Mesenchymal stem cell (in vitro differentiated cells and primary cell): Measurements from ENCODE around the gene SLC30A3. TPM values are rescaled to one million over a fixed set of nuclear protein-coding genes. Genes with fewer than 3 reads are reported as not detected.

Experiments used
- DNase-seq: peaks from one replicate; pipeline ENCODE4 v3.0.0-alpha.2; 2013
- H2AFZ ChIP-seq: one replicate; pipeline ENCODE4 v1.6.1; 2013; ENCODE audit warnings: low read depth, mild to moderate bottlenecking, control low read depth, inconsistent platforms, low read length, moderate library complexity
- H2AK5ac ChIP-seq: 2 replicates; pipeline ENCODE4 v1.6.1; 2013; ENCODE audit warnings: low read length, moderate library complexity, mild to moderate bottlenecking, inconsistent platforms; ENCODE audit not compliant: severe bottlenecking
- H2BK120ac ChIP-seq: one replicate; pipeline ENCODE4 v1.6.1; 2013; ENCODE audit warnings: low read depth, mild to moderate bottlenecking, inconsistent platforms, low read length, moderate library complexity
- H2BK12ac ChIP-seq, 2 experiments: one replicate each; pipeline ENCODE4 v1.6.1; 2013; ENCODE audit warnings: inconsistent platforms in 2 of 2, low read length in 2 of 2, mild to moderate bottlenecking in 2 of 2, moderate library complexity in 2 of 2, control low read depth in 1 of 2
- H2BK15ac ChIP-seq: one replicate; pipeline ENCODE4 v1.6.1; 2013; ENCODE audit warnings: mild to moderate bottlenecking, low read depth, inconsistent platforms; ENCODE audit not compliant: poor library complexity, severe bottlenecking
- H2BK5ac ChIP-seq: 2 replicates; pipeline ENCODE4 v1.6.1; 2013; ENCODE audit warnings: low read depth, mild to moderate bottlenecking, low read length, control low read depth, inconsistent platforms; ENCODE audit not compliant: poor library complexity, severe bottlenecking
- H3K14ac ChIP-seq, 2 experiments: one replicate each; pipeline ENCODE4 v1.6.1; 2013; ENCODE audit warnings: inconsistent platforms in 2 of 2, low read length in 2 of 2, control low read depth in 1 of 2, mild to moderate bottlenecking in 1 of 2, moderate library complexity in 1 of 2
- H3K18ac ChIP-seq, 2 experiments: one replicate each; pipeline ENCODE4 v1.6.1; 2013; ENCODE audit warnings: inconsistent platforms in 2 of 2, low read length in 2 of 2, control low read depth in 1 of 2, low read depth in 1 of 2, mild to moderate bottlenecking in 1 of 2
- H3K23ac ChIP-seq, 2 experiments: one replicate each; pipeline ENCODE4 v1.6.1; 2013; ENCODE audit warnings: inconsistent platforms in 2 of 2, low read length in 2 of 2, mild to moderate bottlenecking in 2 of 2, moderate library complexity in 2 of 2, control low read depth in 1 of 2
- H3K27ac ChIP-seq: 2 replicates; pipeline ENCODE4 v1.5.1; 2013; ENCODE audit warnings: mild to moderate bottlenecking, moderate library complexity, low read length, control low read depth, inconsistent platforms; ENCODE audit not compliant: poor library complexity, severe bottlenecking
- H3K27me3 ChIP-seq, 2 experiments: 2 replicates each; pipeline versions ENCODE4 v1.6.1 to v1.7.0; 2013; ENCODE audit warnings: low read length in 2 of 2, mild to moderate bottlenecking in 2 of 2, moderate library complexity in 2 of 2, control low read depth in 1 of 2, inconsistent platforms in 1 of 2; ENCODE audit not compliant: control insufficient read depth in 1 of 2, insufficient read depth in 1 of 2
- H3K36me3 ChIP-seq, 2 experiments: 2 replicates each; pipeline versions ENCODE4 v1.6.1 to v1.7.0; 2013; ENCODE audit warnings: low read length in 2 of 2, control low read depth in 1 of 2, inconsistent platforms in 1 of 2, low read depth in 1 of 2, mild to moderate bottlenecking in 1 of 2; ENCODE audit not compliant: insufficient read depth in 2 of 2, control insufficient read depth in 1 of 2
- H3K4ac ChIP-seq, 2 experiments: one replicate each; pipeline ENCODE4 v1.6.1; 2013; ENCODE audit warnings: inconsistent platforms in 2 of 2, low read length in 2 of 2, mild to moderate bottlenecking in 2 of 2, moderate library complexity in 2 of 2, control low read depth in 1 of 2, low read depth in 1 of 2
- H3K4me1 ChIP-seq: 2 replicates; pipeline ENCODE4 v1.6.1; 2013; ENCODE audit warnings: low read depth, low read length, control low read depth; ENCODE audit not compliant: control insufficient read depth, insufficient read depth
- H3K4me2 ChIP-seq: 2 replicates; pipeline ENCODE4 v1.6.1; 2013; ENCODE audit warnings: low read length, mild to moderate bottlenecking, inconsistent platforms; ENCODE audit not compliant: poor library complexity, severe bottlenecking
- H3K4me3 ChIP-seq, 2 experiments: 2 replicates each; pipeline versions ENCODE4 v1.5.1 to v1.7.0; 2013; ENCODE audit warnings: low read length in 2 of 2, mild to moderate bottlenecking in 2 of 2, control low read depth in 1 of 2, low read depth in 1 of 2; ENCODE audit not compliant: insufficient read depth in 1 of 2
- H3K79me1 ChIP-seq: replicated peaks from 2 replicates; pipeline ENCODE4 v1.6.1; 2013; ENCODE audit warnings: mild to moderate bottlenecking, control low read depth, low read length, inconsistent platforms; ENCODE audit not compliant: poor library complexity, severe bottlenecking
- H3K9ac ChIP-seq: 2 replicates; pipeline ENCODE4 v1.7.0; 2013; ENCODE audit warnings: mild to moderate bottlenecking, low read length, moderate library complexity
- H3K9me3 ChIP-seq: 2 replicates; pipeline ENCODE4 v1.7.0; 2013; ENCODE audit warnings: mild to moderate bottlenecking, low read length; ENCODE audit not compliant: control insufficient read depth
- H4K8ac ChIP-seq: one replicate; pipeline ENCODE4 v1.6.1; 2013; ENCODE audit warnings: inconsistent platforms, mild to moderate bottlenecking, low read length, moderate library complexity
- H4K91ac ChIP-seq: one replicate; pipeline ENCODE4 v1.6.1; 2013; ENCODE audit warnings: mild to moderate bottlenecking, low read length, inconsistent platforms
- WGBS: methylation state at CpG from one replicate; pipeline ENCODE4 v1.1.7; 2013; ENCODE audit warnings: mixed read lengths; 5-methylcytosine and 5-hydroxymethylcytosine counted together
- polyA plus RNA-seq, 2 experiments: library from polyadenylated mRNA; stranded (reverse); fragments of 200-250 nt; gene quantifications; one replicate each; pipeline ENCODE4 v1.2.3, GENCODE V29; 2013

Gene SLC30A3, protein sequence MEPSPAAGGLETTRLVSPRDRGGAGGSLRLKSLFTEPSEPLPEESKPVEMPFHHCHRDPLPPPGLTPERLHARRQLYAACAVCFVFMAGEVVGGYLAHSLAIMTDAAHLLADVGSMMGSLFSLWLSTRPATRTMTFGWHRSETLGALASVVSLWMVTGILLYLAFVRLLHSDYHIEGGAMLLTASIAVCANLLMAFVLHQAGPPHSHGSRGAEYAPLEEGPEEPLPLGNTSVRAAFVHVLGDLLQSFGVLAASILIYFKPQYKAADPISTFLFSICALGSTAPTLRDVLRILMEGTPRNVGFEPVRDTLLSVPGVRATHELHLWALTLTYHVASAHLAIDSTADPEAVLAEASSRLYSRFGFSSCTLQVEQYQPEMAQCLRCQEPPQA
- 0.03 TPM for polyA plus RNA-seq (2013, experiment 1 of 2)
- 0.05 TPM for polyA plus RNA-seq (2013, experiment 2 of 2)

DNA sequence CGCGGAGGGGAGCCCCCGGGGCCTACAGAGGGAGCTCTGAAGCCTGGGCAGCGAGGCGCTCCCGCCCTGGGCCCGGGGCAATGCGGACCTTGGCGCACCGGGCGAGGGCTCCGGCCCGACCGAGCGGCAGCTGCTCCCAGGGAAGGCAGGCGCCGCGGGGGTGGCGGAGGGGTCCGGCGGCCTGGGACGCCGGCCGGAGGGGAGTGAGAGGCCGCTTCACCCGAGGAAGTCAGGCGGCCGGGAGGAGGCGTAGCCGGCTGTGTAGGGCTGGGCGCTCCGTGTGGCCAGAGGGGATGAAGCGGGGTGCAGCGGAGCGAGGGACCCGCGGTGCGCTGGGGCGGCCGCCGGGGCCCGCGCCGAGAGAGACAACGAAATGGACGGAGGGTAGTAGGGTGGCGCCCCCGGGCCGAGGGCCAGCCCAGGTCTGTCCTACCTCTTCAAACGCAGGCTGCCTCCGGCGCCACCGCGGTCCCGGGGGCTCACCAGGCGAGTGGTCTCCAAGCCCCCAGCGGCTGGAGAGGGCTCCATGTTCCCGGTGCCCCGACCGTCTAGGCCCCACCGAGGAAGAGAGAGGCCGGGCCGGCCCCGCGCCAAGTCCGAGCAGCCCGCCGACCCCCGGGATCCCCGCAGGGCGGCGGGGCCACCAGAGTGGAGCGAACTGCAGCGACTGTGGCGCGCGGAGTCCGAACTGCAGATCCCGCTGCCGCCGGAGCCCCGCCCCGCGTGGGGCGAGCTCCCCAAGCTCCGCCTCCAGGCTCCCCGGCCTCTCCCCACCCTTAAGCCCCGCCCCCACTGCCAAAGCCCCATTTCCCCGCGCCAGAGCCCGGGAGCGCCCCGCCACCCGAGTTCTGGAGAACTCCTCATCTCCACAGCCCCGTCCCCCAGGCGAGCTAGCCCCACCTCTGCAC is at the start of gene SLC30A3:
SLC30A3 (minus strand) TSS at position 669 of the 908 bp plus-strand sequence; CDS start at position 528, 141 bp downstream.
- H3K4me1 ChIP-seq: peaks cover 29% of the 10 kb centered on the region
- peak; percentile 47 for DNase-seq
- H3K14ac ChIP-seq: no peak within 1 kb of the TSS
- H3K9ac ChIP-seq: no peak within 1 kb of the TSS
- H3K4ac ChIP-seq: no peak within 1 kb of the TSS
- H3K27me3 ChIP-seq: peaks cover 83 to 89% of the 10 kb centered on the region in 2 experiments
- 1% methylated on average over 77 of the region's 96 CpGs for WGBS
- H3K18ac ChIP-seq: no peak within 1 kb of the TSS
- no peak within 1 kb of the TSS for H2AK5ac ChIP-seq
- no peak within 1 kb of the TSS for H2BK15ac ChIP-seq
- H3K4me2 ChIP-seq: peak within 1 kb of the TSS; percentile 76
- H3K27ac ChIP-seq: no peak within 1 kb of the TSS
- H2BK12ac ChIP-seq: no peak within 1 kb of the TSS
- H4K8ac ChIP-seq: no peak within 1 kb of the TSS
- peak within 1 kb of the TSS in 1 of 2 experiments; percentile 63 for H3K23ac ChIP-seq
- no peak within 1 kb of the TSS for H2BK120ac ChIP-seq
- no peaks in the 10 kb centered on the region for H3K9me3 ChIP-seq
- H3K79me1 ChIP-seq: no peaks in the 10 kb centered on the region
- H2AFZ ChIP-seq: no peak within 1 kb of the TSS
- no peak within 1 kb of the TSS for H2BK5ac ChIP-seq
- H4K91ac ChIP-seq: no peak within 1 kb of the TSS
- no peaks in the 10 kb centered on the region for H3K36me3 ChIP-seq
- H3K4me3 ChIP-seq: peak within 1 kb of the TSS; percentile 33 to 58

DNA sequence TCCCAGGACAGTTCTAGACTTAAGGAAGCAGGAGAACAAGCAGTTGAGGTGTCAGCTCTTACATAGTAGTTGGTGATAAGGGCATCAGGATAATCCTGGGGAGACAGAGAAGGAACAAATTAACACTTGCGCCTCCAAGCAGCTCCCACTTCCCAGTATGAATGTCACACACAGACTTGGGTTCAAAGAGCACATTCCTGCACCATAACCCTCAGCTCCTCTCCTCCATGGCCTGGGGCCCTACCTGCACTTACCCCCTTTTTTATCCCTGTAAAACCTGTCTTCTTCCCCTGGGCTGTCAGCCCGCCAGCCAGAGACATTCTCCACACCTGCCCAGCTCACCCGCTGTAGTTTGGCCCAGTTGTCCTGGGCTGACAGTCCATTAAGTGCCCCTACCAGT is 49.3 kb upstream of the SLC30A3 start:
- no peak overlapping the region for H2BK5ac ChIP-seq
- no peak overlapping the region for H3K18ac ChIP-seq
- no peak overlapping the region for H2BK15ac ChIP-seq
- WGBS: 100% methylated on average over 3 of the region's 3 CpGs
- H3K4me2 ChIP-seq: no peak overlapping the region
- H4K91ac ChIP-seq: no peak overlapping the region
- no peak overlapping the region for H4K8ac ChIP-seq
- DNase-seq: no peak
- no peak overlapping the region for H3K14ac ChIP-seq
- no peak overlapping the region for H3K27ac ChIP-seq
- peaks cover 28 to 53% of the 10 kb centered on the region in 2 experiments for H3K36me3 ChIP-seq
- H3K9me3 ChIP-seq: no peaks in the 10 kb centered on the region
- no peak overlapping the region for H2BK120ac ChIP-seq
- H2AFZ ChIP-seq: no peak overlapping the region
- H3K4ac ChIP-seq: no peak overlapping the region
- no peak overlapping the region for H3K9ac ChIP-seq
- H3K27me3 ChIP-seq: peaks cover 16 to 19% of the 10 kb centered on the region in 2 experiments
- H3K79me1 ChIP-seq: peaks cover 8% of the 10 kb centered on the region
- no peak overlapping the region for H3K23ac ChIP-seq
- H3K4me3 ChIP-seq: no peak overlapping the region
- H2BK12ac ChIP-seq: no peak overlapping the region
- peaks cover 13% of the 10 kb centered on the region for H3K4me1 ChIP-seq
- no peak overlapping the region for H2AK5ac ChIP-seq

DNA sequence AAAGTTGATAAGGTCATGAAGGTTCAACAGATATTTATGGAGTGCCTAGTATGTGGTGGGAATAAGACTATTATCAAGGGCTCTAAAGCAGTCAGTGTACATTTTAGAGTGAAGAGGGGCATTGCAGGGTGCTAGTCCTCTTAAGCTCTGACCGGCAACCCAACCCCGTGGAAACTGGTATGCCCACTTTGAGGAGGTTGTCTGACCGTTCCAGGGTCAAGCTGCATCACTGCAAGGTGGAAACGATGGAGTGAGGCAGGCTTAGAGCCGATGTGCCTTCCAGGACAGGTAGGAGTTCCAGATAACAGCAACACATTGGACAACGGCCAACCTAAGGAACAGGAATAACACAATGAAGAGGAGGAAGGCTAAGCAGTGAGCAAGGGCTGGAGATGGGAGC is 46.8 kb upstream of the SLC30A3 start:
- no peak overlapping the region for H3K4ac ChIP-seq
- no peak overlapping the region for H3K18ac ChIP-seq
- no peak overlapping the region for H2AK5ac ChIP-seq
- no peak overlapping the region for H3K14ac ChIP-seq
- no peak overlapping the region for H3K23ac ChIP-seq
- H3K79me1 ChIP-seq: peaks cover 1% of the 10 kb centered on the region
- H3K27me3 ChIP-seq: peaks cover 40 to 44% of the 10 kb centered on the region in 2 experiments
- no peak overlapping the region for H2BK15ac ChIP-seq
- no peak overlapping the region for H2BK12ac ChIP-seq
- H2AFZ ChIP-seq: no peak overlapping the region
- no peak overlapping the region for H3K27ac ChIP-seq
- no peak for DNase-seq
- peaks cover 14 to 34% of the 10 kb centered on the region in 2 experiments for H3K36me3 ChIP-seq
- no peak overlapping the region for H4K91ac ChIP-seq
- WGBS: 97% methylated on average over 6 of the region's 6 CpGs
- H4K8ac ChIP-seq: no peak overlapping the region
- H3K4me1 ChIP-seq: peaks cover 16% of the 10 kb centered on the region
- H3K4me2 ChIP-seq: no peak overlapping the region
- peaks cover 4% of the 10 kb centered on the region for H3K9me3 ChIP-seq
- H2BK120ac ChIP-seq: no peak overlapping the region
- no peak overlapping the region for H3K9ac ChIP-seq
- no peak overlapping the region for H3K4me3 ChIP-seq
- H2BK5ac ChIP-seq: no peak overlapping the region
